Gastroesophageal sphincter (tissue), 3 donors: Measurements from ENCODE around the gene SLC4A4.

Experiments used
- CTCF ChIP-seq, 4 experiments: fragments of 200-600 bp in 2 of 4; fragments of 450-650 bp in 2 of 4; sonication (generic) in 1 of 4; IDR thresholded peaks; one replicate each; pipeline ENCODE4 v1.5.1; 2017 to 2019; ENCODE audit warnings: antibody characterized with exemption in 4 of 4, mild to moderate bottlenecking in 2 of 4, moderate library complexity in 2 of 4
- EP300 ChIP-seq: sonication (generic); formaldehyde crosslinking; IDR thresholded peaks from one replicate; pipeline ENCODE4 v1.6.1; 2017; ENCODE audit warnings: antibody characterized with exemption, mild to moderate bottlenecking
- POLR2A ChIP-seq, 2 donors: fragments of 450-650 bp; IDR thresholded peaks; one replicate each; pipeline ENCODE4 v1.6.1; 2017; ENCODE audit warnings: antibody characterized with exemption in 2 of 2, mild to moderate bottlenecking in 2 of 2, moderate library complexity in 1 of 2

DNA sequence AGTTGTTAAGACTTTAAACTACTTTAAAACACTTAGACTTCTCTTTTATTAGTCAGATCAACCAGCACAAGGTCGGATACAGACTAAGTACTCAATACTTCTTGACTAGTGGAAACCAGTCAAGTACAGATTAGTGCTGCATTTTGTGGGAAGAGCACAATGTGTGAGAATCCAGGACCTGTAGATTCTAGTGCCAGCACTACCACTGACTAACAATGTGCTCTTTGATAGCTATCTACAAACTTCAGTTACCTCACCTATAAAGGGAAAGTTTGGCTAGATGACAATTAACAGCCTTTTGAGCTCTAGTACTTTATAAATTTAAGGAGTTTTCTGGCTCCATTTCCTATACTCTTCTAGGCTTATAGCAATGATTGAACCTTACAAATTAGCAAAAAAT is 181.5 kb downstream of the SLC4A4 start:
- TF ChIP-seq CTCF (IDR thresholded peaks at IDR 0.05) (no peak), POLR2A (IDR thresholded peaks at IDR 0.05) (no peak), EP300 (no peak)
